Adrenal gland (tissue), 12 donors: ENCODE results near the gene PPP1R37. TPM values are rescaled to one million over a fixed set of nuclear protein-coding genes. Genes with fewer than 3 reads are reported as not detected.

ENCODE experiments used
- DNase-seq, 7 donors: peaks; one replicate each; pipeline ENCODE4 v3.0.0-alpha.2; 2019 to 2020
- H3K27ac ChIP-seq, 5 donors: fragments of 200-600 bp; sonication (generic) in 4 of 5; 1 replicate in 3 of 5; 2 replicates in 2 of 5; pipeline versions ENCODE4 v1.5.1 to v1.8.0; 2016 to 2020; ENCODE audit warnings: mild to moderate bottlenecking in 1 of 5
- H3K27me3 ChIP-seq: fragments of 200-600 bp; 2 replicates; pipeline ENCODE4 v1.8.0; 2021
- H3K36me3 ChIP-seq, 2 donors: fragments of 200-600 bp; replicated peaks in 1 of 2; 1 replicate in 1 of 2; 2 replicates in 1 of 2; pipeline versions ENCODE4 v1.5.1 to v1.8.0; 2018 to 2022
- H3K4me1 ChIP-seq, 2 donors: fragments of 200-600 bp; replicated peaks in 1 of 2; 1 replicate in 1 of 2; 2 replicates in 1 of 2; pipeline versions ENCODE4 v1.5.1 to v1.8.0; 2018 to 2021
- H3K4me3 ChIP-seq, 4 donors: fragments of 200-600 bp; sonication (generic) in 3 of 4; one replicate each; pipeline ENCODE4 v1.5.1; 2016 to 2018
- H3K9me3 ChIP-seq, 3 donors: fragments of 200-600 bp; sonication (generic) in 1 of 3; replicated peaks in 1 of 3; 1 replicate in 2 of 3; 2 replicates in 1 of 3; pipeline versions ENCODE4 v1.5.1 to v1.8.0; 2016 to 2021
- POLR2A ChIP-seq, 2 donors: fragments of 450-650 bp; IDR thresholded peaks; one replicate each; pipeline ENCODE4 v1.6.1; 2017; ENCODE audit warnings: antibody characterized with exemption in 2 of 2, mild to moderate bottlenecking in 2 of 2, moderate library complexity in 1 of 2
- WGBS, 4 donors: extraction: QIAGEN DNeasy Blood & Tissue Kit in 2 of 4; methylation state at CpG; one replicate each; pipeline versions ENCODE4 v1.1.5 to v1.1.7; 2013 to 2017; 5-methylcytosine and 5-hydroxymethylcytosine counted together
- intact Hi-C, 2 donors: fragments of 100-400 bp; cut with DNase I; formaldehyde crosslinking; loops; one replicate each; pipeline versions ENCODE4 v1.14.1 to v1.15.0; 2022 to 2023
- polyA plus RNA-seq, 3 donors: library from polyadenylated mRNA; stranded (reverse); fragments of 200-250 nt in 2 of 3; fragments of 350-450 nt in 1 of 3; fragmentation: Illumina TruSeq in 1 of 3; extraction: RNeasy Lipid Tissue Mini Kit (QIAGEN cat#74804) in 1 of 3; gene quantifications; one replicate each; pipeline ENCODE4 v1.2.3, GENCODE V29; 2013 to 2014
- total RNA-seq, 9 donors: library from RNA; depleted of rRNA in 4 of 9; stranded (reverse); fragments of >200 nt in 4 of 9; fragments of 120-200 nt in 1 of 9; fragmentation: NEBNext Ultra II Directional in 1 of 9; extraction: Animal tissue kit (Norgen Biotek cat#: 25700) in 1 of 9; gene quantifications; one replicate each; pipeline versions ENCODE4 v1.1.0 to v1.2.4, GENCODE V29; 2013 to 2023
- TF ChIP-seq, protein P1 (sequence below), 6 experiments: fragments of 450-650 bp in 4 of 6; fragments of 200-600 bp in 2 of 6; sonication (generic) in 1 of 6; IDR thresholded peaks; 1 replicate in 5 of 6; 2 replicates in 1 of 6; pipeline versions ENCODE4 v1.5.1 to v1.8.0; 2016 to 2021; ENCODE audit warnings: antibody characterized with exemption in 6 of 6, mild to moderate bottlenecking in 2 of 6, moderate library complexity in 1 of 6
- donor health status: healthy with polysubstance abuse.
- donor health status: Bipolar disorder and iron deficiency.
- donor health status: DM: yes; HTN: yes; CAD: no.
- donor health status: DM: no; HTN: no; CAD: no.
- donor health status: DM: no; HTN: no; CAD: no.
- donor health status: DM: yes; HTN: yes; CAD: no.

Gene PPP1R37
- total and polyA plus RNA-seq, 12 donors: 16.4 to 244 (median 51.8) TPM

DNA sequence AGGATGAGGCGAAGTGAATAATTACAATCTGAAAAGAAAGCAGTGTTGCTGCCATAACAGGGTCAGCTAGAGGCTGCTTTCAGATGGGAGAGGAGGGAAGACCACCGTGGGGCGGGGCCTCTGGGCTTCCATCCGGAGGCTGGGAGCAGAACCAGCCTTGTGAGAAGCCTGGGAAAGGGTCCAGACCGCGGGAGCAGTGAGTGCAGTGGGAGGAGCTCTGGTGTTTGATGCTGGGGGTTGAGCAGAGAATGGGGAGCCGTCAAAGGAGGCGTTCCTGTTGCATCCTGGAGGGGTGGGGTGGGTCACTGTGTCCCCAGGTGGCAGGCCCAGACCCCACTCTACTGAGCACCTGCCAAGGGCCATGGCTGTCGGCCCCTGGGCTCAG is 49.7 kb downstream of the PPP1R37 start:
- H3K4me1 ChIP-seq: peaks cover 15 to 25% of the 10 kb centered on the region in 2 donors
- H3K9me3 ChIP-seq: no peaks in the 10 kb centered on the region
- no peak overlapping the region for H3K4me3 ChIP-seq
- H3K27ac ChIP-seq: peak overlapping the region in 4 of 5 donors; percentile 60 to 89 (median 81)
- DNase-seq: peak in 5 of 7 donors; percentile 48 to 73 (median 61)
- WGBS, 4 donors: 39 to 53% (median 50%) methylated on average over 6 to 9 of the region's 9 CpGs
- intact Hi-C loops: loop anchor here in 1 of 2 donors (5.0 kb wide), 1 partner anchor 80 kb away; no protein-coding TSS in a partner anchor
- no peaks in the 10 kb centered on the region for H3K27me3 ChIP-seq
- H3K36me3 ChIP-seq: peaks cover 0 to 35% of the 10 kb centered on the region in 2 donors
- TF ChIP-seq, protein P1, sequence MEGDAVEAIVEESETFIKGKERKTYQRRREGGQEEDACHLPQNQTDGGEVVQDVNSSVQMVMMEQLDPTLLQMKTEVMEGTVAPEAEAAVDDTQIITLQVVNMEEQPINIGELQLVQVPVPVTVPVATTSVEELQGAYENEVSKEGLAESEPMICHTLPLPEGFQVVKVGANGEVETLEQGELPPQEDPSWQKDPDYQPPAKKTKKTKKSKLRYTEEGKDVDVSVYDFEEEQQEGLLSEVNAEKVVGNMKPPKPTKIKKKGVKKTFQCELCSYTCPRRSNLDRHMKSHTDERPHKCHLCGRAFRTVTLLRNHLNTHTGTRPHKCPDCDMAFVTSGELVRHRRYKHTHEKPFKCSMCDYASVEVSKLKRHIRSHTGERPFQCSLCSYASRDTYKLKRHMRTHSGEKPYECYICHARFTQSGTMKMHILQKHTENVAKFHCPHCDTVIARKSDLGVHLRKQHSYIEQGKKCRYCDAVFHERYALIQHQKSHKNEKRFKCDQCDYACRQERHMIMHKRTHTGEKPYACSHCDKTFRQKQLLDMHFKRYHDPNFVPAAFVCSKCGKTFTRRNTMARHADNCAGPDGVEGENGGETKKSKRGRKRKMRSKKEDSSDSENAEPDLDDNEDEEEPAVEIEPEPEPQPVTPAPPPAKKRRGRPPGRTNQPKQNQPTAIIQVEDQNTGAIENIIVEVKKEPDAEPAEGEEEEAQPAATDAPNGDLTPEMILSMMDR (IDR thresholded peaks at IDR 0.05): no peak
- no peak for TF ChIP-seq POLR2A (IDR thresholded peaks at IDR 0.05)

- intact Hi-C loops: loop anchor here in 1 of 2 donors (5.0 kb wide), 1 partner anchor 82 kb away; no protein-coding TSS in a partner anchor
- Histone ChIP-seq H3K4me1 (peaks cover 6 to 15% of the 10 kb centered on the region in 2 donors), H3K27me3 (no peaks in the 10 kb centered on the region), H3K36me3 (peaks cover 0 to 35% of the 10 kb centered on the region in 2 donors), H3K9me3 (no peaks in the 10 kb centered on the region), H3K27ac (no peak overlapping the region), H3K4me3 (no peak overlapping the region)
- WGBS, 4 donors: 90 to 94% (median 92%) methylated on average over 20 to 53 of the region's 53 CpGs
- DNase-seq: no peak
- TF ChIP-seq, protein P1 (IDR thresholded peaks at IDR 0.05): no peak
- no peak for TF ChIP-seq POLR2A (IDR thresholded peaks at IDR 0.05)
Observed at GRCh38 chr19:45144431-45145269, 51.7 kb downstream of the PPP1R37 start.

DNA sequence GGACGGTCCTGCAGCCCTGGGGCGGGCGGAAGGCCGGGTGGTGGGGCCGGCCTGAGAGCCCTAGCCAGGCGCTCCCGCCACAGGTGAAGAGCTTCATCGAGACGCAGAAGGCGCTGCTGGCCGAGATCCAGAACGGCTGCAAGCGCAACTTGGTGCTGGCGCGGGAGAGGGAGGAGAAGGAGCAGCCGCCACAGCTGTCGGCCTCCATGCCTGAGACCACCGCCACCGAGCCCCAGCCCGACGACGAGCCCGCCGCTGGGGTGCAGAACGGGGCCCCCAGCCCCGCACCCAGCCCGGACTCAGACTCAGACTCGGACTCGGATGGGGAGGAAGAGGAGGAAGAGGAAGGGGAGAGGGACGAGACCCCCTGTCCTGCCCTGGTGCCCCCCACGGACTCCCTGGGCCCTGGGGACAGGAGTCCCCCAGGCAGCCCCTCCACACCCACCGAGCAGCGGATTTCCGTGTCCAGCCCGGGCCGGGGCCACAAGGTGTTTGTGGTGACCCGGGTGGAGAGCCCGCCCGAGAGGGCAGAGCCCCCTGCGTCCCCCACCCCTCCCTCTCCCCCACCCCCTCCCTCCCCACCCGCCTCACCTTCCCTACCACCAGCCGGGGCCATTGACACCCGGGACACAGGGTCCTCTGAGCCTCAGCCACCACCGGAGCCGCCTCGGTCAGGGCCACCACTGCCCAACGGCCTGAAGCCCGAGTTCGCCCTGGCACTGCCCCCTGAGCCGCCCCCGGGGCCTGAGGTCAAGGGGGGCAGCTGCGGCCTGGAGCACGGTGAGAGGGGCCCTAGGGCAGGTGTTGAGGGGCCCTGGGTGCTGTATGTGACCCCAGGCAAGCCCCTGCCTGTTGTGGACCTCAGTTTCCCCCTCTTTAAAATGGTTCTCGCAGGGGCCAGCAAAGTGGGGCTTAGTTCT is 52.6 kb downstream of the PPP1R37 start:
- no peak for DNase-seq
- no peaks in the 10 kb centered on the region for H3K9me3 ChIP-seq
- H3K4me1 ChIP-seq: peaks cover 6 to 15% of the 10 kb centered on the region in 2 donors
- H3K4me3 ChIP-seq: no peak overlapping the region
- TF ChIP-seq, protein P1 (IDR thresholded peaks at IDR 0.05): no peak
- TF ChIP-seq POLR2A (IDR thresholded peaks at IDR 0.05): no peak
- intact Hi-C loops: no loop called here
- 88 to 93% (median 91%) methylated on average over 12 to 54 of the region's 54 CpGs for WGBS, 4 donors
- peaks cover 0 to 34% of the 10 kb centered on the region in 2 donors for H3K36me3 ChIP-seq
- H3K27ac ChIP-seq: no peak overlapping the region
- H3K27me3 ChIP-seq: no peaks in the 10 kb centered on the region

- Histone ChIP-seq H3K9me3 (no peaks in the 10 kb centered on the region), H3K36me3 (peaks cover 0 to 26% of the 10 kb centered on the region in 2 donors), H3K4me3 (no peak overlapping the region), H3K27ac (no peak overlapping the region), H3K4me1 (peaks cover 6 to 15% of the 10 kb centered on the region in 2 donors), H3K27me3 (no peaks in the 10 kb centered on the region)
- intact Hi-C loops: no loop called here
- TF ChIP-seq, protein P1 (IDR thresholded peaks at IDR 0.05): no peak
- TF ChIP-seq POLR2A (IDR thresholded peaks at IDR 0.05): no peak
- 77 to 84% (median 80%) methylated on average over 7 to 13 of the region's 13 CpGs for WGBS, 4 donors
- no peak for DNase-seq
Observed at GRCh38 chr19:45146251-45146650, 53.3 kb downstream of the PPP1R37 start.
